Measurements from ENCODE around the gene SNN.

SNN gene

GRCh38 chr16:11681976-11682654 is 13.9 kb downstream of the SNN start:
- no peak for FAIRE-seq

- FAIRE-seq, result no peak
Observed at GRCh38 chr16:11682655-11683096, 14.4 kb downstream of the SNN start.

- FAIRE-seq, result no peak
Observed at GRCh38 chr16:11683145-11683544, 14.9 kb downstream of the SNN start.

DNA sequence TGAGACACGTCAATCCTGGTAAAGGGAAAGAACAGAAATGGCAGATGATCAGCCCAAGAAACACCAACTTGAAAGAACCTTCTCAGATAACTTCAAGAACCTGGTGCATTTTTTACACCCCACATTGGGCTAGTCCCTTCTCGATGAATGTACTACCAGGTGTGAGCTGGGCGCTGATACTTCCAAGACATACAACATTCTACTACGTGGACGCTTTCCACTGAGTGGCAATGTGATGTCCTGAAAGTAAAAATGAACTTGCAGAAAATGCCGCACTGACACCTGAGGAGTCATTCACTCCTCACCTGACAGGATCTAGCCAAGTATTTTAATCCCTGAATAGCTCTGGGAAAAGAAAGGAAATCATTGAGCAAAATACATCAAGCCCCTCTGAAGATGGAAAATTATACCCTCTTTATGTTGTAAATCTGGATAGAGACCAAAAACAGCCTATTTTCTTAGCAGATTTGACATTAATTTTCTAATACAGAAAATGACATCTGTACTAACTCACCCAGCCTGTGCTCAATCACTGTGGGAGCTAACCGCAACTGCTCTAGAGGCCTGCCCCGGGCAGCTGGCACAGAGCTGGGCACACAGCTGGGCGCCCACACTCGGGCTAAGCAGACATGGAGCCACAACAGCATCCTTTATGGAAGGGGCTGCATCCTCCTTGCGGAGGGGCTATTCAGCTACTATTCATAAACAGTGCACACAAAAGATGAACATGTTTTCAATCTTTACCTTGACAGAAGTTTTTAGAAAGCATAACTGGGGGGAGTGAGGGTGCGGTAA is 16.2 kb downstream of the SNN start:
- no peak for FAIRE-seq

DNA sequence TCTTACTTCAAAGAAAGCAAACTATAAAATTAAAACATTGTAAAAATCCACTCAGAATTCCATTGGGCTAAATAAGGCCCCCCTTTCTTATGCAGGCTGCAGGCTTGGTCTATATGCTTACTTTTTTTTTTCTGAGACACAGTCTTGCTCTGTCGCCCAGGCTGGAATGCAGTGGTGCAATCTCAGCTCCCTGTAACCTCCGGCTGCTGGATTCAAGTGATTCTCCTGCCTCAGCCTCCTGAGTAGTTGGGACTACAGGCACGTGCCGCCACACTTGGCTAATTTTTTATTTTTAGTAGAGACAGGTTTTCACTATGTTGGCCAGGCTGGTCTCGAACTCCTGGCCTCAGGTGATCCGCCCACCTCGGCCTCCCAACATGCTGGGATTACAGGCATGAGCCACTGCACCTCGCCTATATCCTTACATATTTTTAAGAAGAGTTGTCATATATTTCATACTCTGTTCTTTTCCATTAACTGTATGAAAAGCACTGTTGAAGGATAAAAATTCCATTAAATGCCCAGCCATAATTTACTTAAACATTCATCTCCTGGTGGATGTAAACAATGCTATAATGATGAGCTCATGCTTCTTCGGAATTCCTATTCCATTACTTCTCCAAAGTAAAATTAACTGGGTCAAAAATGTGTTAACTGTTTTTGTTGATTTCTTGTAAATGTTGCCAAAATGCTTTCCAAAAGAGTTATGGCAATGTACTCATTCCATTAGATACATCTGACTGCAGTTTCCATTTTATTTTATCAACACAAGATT is 17.8 kb downstream of the SNN start:
- FAIRE-seq, result no peak

- no peak for FAIRE-seq
Observed at GRCh38 chr16:11686713-11687380, 18.6 kb downstream of the SNN start.

GRCh38 chr16:11687601-11688519 is 19.6 kb downstream of the SNN start:
- no peak for FAIRE-seq

DNA sequence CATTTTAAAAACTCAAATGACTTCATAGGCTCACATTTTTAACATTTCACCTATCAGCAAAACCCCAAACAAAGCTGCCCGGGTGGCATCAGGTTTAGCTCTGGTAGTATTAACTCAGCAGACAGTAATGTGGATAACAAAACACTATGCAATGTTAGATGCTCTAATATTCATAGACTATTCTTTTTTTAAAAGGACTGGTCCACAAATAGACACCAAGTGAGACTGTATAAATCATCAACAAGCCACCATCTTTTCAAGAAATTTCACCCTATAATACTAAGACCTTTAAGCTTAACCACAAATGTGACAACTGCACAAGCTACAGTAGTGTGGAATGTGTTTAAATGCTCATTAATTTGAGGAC is 20.2 kb downstream of the SNN start:
- no peak for FAIRE-seq

GRCh38 chr16:11689031-11689840 is 21.0 kb downstream of the SNN start:
- FAIRE-seq, result no peak

GRCh38 chr16:11691235-11691634 is 23.0 kb downstream of the SNN start:
- FAIRE-seq, result no peak

- FAIRE-seq, result no peak
Observed at GRCh38 chr16:11691771-11692170, 23.5 kb downstream of the SNN start.

GRCh38 chr16:11692171-11692570 is 23.9 kb downstream of the SNN start:
- FAIRE-seq, result no peak

- no peak for FAIRE-seq
Observed at GRCh38 chr16:11692651-11693050, 24.4 kb downstream of the SNN start.

- no peak for FAIRE-seq
Observed at GRCh38 chr16:11696266-11697012, 28.2 kb downstream of the SNN start.

- FAIRE-seq, result no peak
Observed at GRCh38 chr16:11697319-11697718, 29.1 kb downstream of the SNN start.

DNA sequence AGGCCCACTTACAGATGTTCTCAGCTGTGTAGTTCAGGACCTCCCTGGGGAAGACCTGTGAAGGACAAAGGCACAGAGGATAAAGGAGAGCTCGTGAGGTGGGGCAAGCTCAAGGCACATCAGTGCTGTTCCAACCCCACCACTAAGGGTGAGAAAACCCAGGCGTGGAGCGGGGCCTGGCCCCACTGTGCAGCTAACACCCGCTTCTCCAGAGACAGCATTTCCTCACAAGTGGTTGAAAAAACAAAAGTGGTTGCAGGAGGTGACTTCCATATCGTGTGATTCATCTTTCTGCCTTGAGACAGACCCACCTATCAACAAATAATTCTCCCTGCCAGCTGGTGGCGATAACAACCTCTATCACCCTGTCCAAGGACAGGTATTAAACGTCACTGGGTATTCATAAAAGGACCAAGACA is 30.0 kb downstream of the SNN start:
- no peak for FAIRE-seq

- no peak for FAIRE-seq
Observed at GRCh38 chr16:11699234-11699894, 31.1 kb downstream of the SNN start.

GRCh38 chr16:11700264-11701029 is 32.2 kb downstream of the SNN start:
- no peak for FAIRE-seq
